Measurements from ENCODE around the gene LIPA. TPM values are rescaled to one million over a fixed set of nuclear protein-coding genes. Genes with fewer than 3 reads are reported as not detected.

LIPA gene
- total and polyA plus RNA-seq, 9 of the 15 experiments (the other 6 are each of a cell fraction or from before 2014, with no cell fraction given) = 0.07 to 0.40 (median 0.15) TPM; not detected in 1

DNA sequence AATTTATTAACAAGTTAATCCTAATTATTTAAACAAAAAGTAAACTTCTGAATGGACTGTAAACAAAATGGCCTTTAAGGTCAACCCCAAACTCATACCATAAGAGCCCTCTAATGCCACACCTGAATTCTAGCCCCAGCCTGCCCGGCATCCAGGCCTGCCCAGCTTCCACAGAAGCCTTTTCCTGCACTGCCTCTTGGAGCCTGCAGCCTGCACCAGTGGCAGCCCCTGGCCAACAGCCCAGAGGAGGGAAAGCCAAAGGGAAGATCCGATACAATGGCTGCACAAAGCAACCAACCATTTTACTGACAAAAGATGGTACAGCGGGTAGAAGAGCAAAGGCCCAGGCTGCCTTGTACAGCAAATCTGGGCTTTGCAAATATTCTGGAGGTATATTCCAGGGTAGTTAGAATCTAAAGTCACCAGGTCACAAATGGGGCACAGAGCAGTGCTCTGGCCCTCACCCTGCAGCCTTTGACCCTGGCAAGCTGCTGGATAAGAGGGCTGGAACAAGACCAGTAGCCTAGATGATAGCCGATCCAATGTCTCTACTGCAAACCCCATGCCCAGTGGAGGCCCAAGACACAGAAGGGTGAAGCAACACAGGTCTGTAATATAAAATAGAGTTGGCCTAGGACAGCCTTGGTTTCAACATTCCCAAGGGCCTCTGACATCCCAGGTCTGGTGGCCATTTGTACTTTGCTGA, 31.9 kb downstream of the LIPA start (continued):
- TF ChIP-seq, protein P1, sequence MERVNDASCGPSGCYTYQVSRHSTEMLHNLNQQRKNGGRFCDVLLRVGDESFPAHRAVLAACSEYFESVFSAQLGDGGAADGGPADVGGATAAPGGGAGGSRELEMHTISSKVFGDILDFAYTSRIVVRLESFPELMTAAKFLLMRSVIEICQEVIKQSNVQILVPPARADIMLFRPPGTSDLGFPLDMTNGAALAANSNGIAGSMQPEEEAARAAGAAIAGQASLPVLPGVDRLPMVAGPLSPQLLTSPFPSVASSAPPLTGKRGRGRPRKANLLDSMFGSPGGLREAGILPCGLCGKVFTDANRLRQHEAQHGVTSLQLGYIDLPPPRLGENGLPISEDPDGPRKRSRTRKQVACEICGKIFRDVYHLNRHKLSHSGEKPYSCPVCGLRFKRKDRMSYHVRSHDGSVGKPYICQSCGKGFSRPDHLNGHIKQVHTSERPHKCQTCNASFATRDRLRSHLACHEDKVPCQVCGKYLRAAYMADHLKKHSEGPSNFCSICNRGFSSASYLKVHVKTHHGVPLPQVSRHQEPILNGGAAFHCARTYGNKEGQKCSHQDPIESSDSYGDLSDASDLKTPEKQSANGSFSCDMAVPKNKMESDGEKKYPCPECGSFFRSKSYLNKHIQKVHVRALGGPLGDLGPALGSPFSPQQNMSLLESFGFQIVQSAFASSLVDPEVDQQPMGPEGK (CRISPR knock-in tag; IDR thresholded peaks at IDR 0.05; ENCODE audit: borderline replicate concordance) = no peak
- TF ChIP-seq KLF13 (tag; IDR thresholded peaks at IDR 0.05; ENCODE audit: borderline replicate concordance, low read depth) (no peak), FOXJ2 (tag; IDR thresholded peaks at IDR 0.05) (no peak), NCOR1 (IDR thresholded peaks at IDR 0.05) (no peak), KDM2B (CRISPR knock-in tag; IDR thresholded peaks at IDR 0.05) (no peak), ERF (CRISPR knock-in tag; IDR thresholded peaks at IDR 0.05) (no peak)

Measured in K562 (cell line).